GM18520 (cell line): ENCODE measurements around the gene SLC11A1.

Experiments used
- ATAC-seq: cut with Tn5 transposase; IDR thresholded peaks from one replicate; pipeline ENCODE4 v1.9.1; 2021; ENCODE audit not compliant: unreplicated experiment

SLC11A1 gene

GRCh38 chr2:218366621-218367414 lies 15.3 kb upstream of the SLC11A1 start:
- ATAC-seq = no peak

DNA sequence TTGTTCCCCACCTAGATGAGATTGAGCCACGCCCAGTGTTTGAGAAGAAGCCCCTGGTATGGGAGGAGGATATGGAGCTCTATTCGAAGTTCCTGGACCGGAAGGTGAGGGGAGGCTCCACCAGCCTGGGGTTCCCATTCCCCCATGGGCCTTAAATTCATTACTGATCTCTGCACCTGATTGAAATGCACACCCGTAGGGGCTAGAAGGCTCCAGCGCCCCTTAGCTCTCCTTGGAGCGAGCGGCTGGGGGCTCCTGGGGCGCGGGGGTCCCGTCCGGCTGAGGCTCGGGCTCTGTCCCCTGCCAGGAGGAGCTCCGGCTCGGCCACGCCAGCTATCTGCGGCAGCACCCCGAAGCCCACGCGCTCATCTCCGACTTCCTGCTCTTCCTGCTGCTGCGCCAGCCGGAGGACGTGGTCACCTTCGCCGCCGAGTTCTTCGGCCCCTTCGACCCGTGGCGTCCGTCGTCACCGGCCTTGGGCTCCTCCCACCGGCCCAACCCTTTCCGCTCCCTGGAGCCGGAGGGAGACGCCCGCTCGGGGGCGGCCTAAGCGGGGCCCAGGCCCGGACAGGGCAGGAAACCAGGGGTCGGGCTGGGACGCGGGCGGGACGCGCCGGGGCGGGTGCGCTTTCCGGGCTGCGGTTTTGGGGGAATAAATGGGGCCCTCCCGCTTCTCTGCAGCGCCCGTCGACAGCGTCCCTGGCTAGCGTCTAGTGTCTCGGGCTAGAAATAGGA lies 14.5 kb upstream of the SLC11A1 start:
- peak; percentile 87 for ATAC-seq

- no peak for ATAC-seq
Observed at GRCh38 chr2:218368150-218368528, 13.9 kb upstream of the SLC11A1 start.

GRCh38 chr2:218368621-218369153 lies 13.4 kb upstream of the SLC11A1 start:
- no peak for ATAC-seq

GRCh38 chr2:218369330-218369729 lies 12.7 kb upstream of the SLC11A1 start:
- ATAC-seq = no peak

GRCh38 chr2:218370410-218371063 lies 11.5 kb upstream of the SLC11A1 start:
- no peak for ATAC-seq

DNA sequence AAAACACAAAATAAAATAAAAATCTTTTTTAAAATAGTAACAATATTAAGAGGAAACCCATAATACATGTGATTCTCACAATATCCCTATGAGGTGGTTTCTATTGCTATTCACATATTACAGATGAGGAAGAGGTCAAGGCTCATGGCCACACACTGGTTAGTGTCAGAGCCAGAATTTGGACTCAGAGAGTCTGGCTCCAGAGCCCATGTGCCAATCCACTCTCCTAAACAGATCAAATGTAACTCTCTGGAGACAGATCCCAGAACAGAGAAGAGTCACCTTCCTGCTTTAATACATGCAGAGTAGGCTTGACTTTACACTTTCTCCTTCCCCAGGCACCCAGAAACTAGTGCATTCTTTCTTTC lies 10.1 kb upstream of the SLC11A1 start:
- no peak for ATAC-seq

DNA sequence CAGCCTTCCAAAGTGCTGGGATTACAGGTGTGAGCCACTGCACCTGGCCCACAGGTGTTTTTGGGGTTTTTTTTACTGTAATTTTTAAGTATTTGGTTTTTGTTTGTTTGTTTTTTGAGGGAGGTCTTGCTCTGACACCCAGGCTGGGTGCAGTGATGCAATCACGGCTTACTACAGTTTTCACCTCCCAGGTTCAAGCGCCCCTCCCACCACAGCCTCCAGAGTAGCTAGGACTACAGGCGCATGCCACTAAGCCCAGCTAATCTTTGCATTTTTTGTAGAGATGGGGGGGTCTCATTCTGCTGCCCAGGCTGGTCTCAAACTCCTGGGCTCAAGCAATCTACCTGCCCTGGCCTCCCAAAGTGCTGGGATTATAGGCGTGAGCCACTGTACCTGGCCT lies 7.3 kb upstream of the SLC11A1 start:
- no peak for ATAC-seq

DNA sequence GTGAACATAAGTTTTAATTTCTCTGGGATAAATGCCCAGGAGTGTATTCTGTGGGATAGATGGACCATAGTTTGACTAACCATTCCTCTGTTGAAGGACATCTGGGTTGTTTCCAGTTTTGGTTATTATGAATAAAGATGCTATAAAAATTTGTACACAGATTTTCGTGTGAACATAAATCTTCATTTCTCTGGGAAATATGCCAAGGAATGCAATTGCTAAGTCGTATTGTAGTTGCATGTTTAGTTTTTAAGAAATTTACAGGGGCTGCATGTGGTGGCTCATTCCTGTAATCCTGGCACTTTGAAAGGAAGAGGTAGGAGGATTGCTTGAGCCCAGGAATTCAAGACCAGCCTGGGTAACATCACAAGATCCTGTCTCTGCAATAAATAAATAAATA lies 6.9 kb upstream of the SLC11A1 start:
- no peak for ATAC-seq

DNA sequence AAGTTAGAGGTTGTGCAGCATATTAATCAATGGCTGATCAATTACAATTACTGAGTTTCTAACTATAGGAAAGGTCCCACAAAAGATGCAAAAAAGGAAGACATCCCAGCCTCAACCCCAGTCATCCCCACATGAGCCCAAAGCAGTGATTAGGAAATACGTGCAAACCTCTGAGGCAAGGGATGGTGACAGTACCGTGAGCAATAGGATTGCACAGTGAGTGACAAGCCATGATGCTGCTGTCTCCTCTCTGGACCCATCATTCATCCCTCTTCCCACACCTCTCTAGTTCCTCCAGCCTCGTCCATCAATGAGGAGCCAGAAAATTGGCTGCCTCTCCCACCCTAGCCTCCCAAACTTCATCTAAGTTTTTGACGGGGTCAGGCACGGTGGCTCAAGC lies 4.0 kb upstream of the SLC11A1 start:
- no peak for ATAC-seq

DNA sequence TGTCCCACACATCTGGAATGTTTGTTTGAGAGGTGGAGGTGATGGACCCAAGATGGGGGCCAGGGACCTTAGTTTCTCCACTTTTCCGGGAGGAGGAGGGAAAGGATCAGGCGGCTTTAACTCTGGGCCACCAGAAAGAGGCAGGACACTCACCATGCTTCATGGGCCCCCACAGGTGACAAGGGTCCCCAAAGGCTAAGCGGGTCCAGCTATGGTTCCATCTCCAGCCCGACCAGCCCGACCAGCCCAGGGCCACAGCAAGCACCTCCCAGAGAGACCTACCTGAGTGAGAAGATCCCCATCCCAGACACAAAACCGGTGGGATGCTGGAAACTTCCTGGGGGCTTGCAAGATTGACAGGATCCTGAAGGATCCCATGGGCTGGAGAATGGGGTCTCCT lies 712 bp downstream of the SLC11A1 start:
- ATAC-seq = no peak

- no peak for ATAC-seq
Observed at GRCh38 chr2:218383892-218384519, 1.9 kb downstream of the SLC11A1 start.

- ATAC-seq = no peak
Observed at GRCh38 chr2:218384975-218385374, 2.9 kb downstream of the SLC11A1 start.

- no peak for ATAC-seq
Observed at GRCh38 chr2:218386505-218387368, 4.7 kb downstream of the SLC11A1 start.

DNA sequence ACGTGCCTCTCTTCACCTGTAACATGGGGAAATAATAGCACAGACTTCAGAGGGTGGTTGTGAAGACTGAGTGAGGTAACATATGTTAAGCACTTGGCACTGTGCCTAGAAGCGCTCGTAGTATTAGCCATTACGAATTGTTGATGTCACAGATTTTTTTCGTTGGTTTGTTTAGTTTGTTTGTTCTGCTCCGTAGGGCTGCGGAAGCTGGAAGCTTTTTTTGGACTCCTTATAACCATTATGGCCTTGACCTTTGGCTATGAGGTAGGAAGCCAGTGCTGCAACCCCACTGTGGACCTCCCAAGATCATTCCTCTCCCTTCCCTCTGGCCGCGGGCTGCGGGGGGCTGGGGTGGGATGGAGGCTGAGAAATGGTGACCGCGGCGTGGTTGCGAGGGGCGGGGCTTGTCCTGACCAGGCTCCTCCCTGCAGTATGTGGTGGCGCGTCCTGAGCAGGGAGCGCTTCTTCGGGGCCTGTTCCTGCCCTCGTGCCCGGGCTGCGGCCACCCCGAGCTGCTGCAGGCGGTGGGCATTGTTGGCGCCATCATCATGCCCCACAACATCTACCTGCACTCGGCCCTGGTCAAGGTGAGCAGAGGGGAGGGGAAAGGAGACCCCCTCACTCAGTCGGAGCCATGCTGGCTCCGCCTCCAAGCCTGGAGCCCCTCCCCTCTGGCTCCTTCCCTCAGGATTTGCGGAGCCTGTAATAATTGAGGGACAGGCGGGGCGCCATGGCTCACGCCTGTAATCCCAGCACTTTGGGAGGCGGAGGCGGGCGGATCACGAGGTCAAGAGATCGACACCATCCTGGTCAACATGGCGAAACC lies 5.5 kb downstream of the SLC11A1 start:
- no peak for ATAC-seq

- ATAC-seq = no peak
Observed at GRCh38 chr2:218389333-218390150, 7.5 kb downstream of the SLC11A1 start.

- ATAC-seq = no peak
Observed at GRCh38 chr2:218391202-218391601, 9.1 kb downstream of the SLC11A1 start.

GRCh38 chr2:218392459-218392858 lies 10.4 kb downstream of the SLC11A1 start:
- ATAC-seq = no peak
